ENCODE data around the gene MYMK.

GRCh38 chr9:133507246-133507965 is 17.4 kb downstream of the MYMK start:
- TF ChIP-seq CTCF (IDR thresholded peaks at IDR 0.05; ENCODE audit: borderline replicate concordance, extremely low read depth, low read length, poor library complexity, severe bottlenecking) (no peak), EZH2 (IDR thresholded peaks at IDR 0.05; ENCODE audit: borderline replicate concordance, low read depth, low read length, severe bottlenecking) (no peak)

All from DND-41 (cell line).